D721Med (cell line): ENCODE results near the gene KIAA0319L.
"Not testable (repeated sequence)": the region's sequence is repeated elsewhere in the genome, so short reads cannot be mapped to it uniquely, and the experiment has no call there.

Experiments used
- DNase-seq: peaks from one replicate; pipeline ENCODE4 v3.0.0; 2011; ENCODE audit warnings: low spot score; ENCODE audit not compliant: insufficient read length
- FAIRE-seq: peaks from 2 replicates; lab custom pipeline; 2011; peaks lifted over from hg19 to GRCh38; lab: Jason Lieb, UNC
- TF ChIP-seq, protein P1 (sequence below): IDR thresholded peaks from 2 replicates; pipeline ENCODE4 v1.5.1; 2012; ENCODE audit warnings: mild to moderate bottlenecking, control low read depth; ENCODE audit not compliant: insufficient read depth; ENCODE audit errors: missing control alignments

KIAA0319L gene

DNA sequence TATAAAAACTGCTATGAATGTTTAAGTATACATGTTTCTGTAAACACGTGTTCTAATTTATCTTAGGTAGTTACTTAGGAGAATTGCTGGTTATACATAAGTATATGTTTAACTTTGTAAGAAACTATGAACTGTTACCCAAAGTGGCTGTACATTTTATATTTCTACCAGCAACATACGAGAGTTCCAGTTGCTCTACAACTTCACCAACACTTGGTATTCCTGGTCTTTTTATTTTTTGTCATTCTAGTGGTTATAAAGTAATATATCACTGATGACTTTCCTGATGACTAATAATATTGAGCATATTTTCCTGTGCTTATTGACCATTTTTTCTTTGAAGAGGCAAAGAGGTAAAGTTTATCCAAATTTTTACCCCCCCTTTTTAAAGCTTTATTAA is 76.0 kb downstream of the KIAA0319L start:
- FAIRE-seq = peak; percentile 58
- TF ChIP-seq, protein P1, sequence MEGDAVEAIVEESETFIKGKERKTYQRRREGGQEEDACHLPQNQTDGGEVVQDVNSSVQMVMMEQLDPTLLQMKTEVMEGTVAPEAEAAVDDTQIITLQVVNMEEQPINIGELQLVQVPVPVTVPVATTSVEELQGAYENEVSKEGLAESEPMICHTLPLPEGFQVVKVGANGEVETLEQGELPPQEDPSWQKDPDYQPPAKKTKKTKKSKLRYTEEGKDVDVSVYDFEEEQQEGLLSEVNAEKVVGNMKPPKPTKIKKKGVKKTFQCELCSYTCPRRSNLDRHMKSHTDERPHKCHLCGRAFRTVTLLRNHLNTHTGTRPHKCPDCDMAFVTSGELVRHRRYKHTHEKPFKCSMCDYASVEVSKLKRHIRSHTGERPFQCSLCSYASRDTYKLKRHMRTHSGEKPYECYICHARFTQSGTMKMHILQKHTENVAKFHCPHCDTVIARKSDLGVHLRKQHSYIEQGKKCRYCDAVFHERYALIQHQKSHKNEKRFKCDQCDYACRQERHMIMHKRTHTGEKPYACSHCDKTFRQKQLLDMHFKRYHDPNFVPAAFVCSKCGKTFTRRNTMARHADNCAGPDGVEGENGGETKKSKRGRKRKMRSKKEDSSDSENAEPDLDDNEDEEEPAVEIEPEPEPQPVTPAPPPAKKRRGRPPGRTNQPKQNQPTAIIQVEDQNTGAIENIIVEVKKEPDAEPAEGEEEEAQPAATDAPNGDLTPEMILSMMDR = no peak

DNA sequence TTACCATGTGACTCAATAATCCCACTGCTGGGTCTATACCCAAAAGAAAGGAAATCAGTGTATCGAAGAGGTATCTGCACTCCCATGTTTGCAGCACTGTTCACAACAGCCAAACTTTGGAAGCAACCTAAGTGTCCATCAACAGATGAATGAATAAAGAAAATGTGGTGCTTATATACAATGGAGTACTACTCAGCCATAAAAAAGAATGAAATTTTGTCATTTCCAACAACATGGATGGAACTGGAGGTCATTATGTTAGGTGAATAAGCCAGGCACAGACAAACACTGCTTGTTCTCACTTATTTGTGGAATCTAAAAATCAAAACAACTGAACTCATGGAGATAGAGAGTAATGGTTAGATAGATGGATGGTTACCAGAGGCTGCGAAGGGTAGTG is 79.3 kb downstream of the KIAA0319L start:
- no peak for DNase-seq
- no peak for FAIRE-seq
- TF ChIP-seq, protein P1 = no peak

More for the DNA sequence above, 76.0 kb downstream of the KIAA0319L start:
- no peak for DNase-seq

DNA sequence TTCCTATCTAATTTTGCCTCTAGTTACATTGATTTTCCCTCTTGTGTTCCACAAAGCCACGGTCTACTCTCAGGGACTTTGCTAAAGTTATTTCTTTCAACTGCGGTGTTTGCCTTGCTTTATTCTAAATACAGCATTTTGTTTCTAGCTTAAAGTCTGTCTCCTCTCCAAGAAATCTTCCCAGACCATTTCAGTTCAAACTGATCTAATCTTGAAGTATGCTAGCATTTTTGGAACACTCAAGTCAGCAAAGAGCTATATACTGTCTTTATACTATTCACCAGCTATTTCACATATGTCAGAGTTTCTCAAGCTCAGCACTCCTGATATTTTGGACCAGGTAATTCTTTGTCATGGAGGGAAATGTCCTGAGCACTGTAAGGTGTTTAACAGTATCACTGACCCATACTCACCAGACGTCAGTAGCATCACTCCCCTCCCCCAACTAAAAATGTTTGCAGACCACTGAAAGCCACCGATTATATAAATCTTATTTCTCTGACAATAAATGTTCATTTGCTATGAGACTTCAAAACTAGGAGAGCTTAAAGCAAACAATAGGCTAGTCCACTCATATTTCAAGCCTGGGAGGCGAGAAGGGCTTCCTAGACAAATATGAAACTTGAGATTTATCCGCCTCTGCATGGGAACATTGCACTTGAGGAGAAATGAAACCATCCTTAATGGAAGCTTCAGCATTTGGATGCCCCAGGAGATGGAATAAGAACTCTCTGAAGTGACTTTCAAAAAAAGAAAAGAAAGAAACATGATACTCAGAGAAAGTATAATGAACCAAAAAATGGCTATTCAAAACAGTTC is 81.1 kb downstream of the KIAA0319L start:
- DNase-seq (no peak), FAIRE-seq (no peak)
- TF ChIP-seq, protein P1 = no peak

DNA sequence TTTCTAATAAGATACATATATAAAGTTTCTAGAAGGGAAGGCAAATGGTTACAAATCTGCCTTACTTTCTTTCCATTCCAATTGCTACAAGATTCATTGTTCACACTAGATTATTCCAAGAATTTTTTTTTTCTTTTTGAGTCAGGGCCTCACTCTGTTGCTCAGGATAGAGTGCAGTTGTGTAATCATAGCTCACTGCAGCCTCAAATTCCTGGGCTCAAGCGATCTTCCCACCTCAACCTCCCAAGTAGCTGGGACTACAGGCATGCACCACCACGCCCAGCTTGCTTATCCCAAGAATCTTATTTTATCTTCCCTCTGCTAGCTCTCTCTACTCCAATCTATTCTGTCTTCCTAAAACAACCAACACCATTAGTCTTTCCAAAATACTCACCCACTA is 81.8 kb downstream of the KIAA0319L start:
- DNase-seq (no peak), FAIRE-seq (no peak)
- TF ChIP-seq, protein P1 = no peak

DNA sequence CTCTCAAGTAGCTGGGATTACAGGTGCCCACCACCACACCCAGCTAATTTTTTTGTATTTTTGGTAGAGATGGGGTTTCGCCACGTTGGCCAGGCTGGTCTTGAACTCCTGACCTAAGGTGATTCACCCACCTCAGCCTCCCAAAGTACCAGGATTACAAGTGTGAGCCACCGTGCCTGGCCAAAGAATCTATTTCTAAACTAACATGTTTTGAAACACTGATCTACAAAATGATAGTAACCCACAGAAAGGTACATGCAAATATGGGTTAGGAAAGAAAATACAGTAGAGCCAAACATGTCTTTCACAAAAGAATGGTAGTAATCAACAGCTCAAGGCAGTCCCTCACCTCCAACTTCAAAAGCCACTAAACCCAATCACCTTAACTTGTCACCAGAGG is 84.0 kb downstream of the KIAA0319L start:
- FAIRE-seq, DNase-seq: not testable (repeated sequence)

DNA sequence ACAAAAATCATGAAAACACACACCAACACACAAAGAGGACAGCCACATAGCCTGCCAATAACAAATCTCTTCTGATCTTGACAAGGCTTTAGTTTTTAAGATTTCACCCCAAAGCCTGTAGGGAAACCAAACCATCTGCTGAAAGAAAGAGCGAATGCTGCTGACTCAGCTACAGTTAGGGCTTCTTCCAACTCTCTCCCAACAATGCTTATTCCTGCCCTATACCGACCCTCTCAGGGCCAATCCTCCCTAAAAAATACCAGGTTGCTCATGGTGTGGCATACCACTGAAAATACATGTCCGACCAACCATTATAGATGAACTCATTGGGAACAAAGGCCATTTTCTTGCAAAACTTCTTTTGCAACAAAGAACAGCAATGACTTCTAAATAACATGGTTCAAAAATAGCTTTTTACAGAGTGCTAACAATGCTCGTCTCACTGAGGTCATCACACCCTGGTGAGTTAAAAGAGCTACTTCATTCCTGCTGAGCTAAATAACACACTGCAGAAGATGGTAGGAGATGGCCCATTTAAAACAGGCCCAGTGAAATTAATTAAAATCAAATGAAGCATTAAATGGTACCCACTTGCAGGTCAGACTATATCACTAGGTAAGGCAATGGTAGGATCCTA is 86.1 kb downstream of the KIAA0319L start:
- FAIRE-seq (no peak), DNase-seq (no peak)
- TF ChIP-seq, protein P1 = no peak

DNA sequence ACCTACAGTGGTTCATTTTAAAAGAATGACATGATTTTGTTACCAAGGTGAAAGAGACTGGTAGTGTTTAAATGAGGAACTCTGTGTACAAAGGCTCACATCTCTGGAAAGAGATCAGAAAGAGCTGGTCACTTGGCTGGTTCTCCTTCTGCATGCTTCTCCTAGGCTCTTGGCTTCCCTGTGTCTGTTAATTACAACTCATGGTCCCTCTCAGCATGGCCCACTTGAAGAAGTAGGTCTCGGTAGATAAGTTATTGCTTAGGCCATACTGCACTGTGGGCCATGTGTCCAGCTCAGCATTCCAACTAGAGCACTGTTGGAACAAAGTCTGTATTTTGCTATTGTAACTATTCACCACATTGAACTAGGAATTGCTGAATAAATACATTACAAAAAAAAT is 91.1 kb downstream of the KIAA0319L start:
- TF ChIP-seq, protein P1 = no peak
- no peak for FAIRE-seq
- no peak for DNase-seq

DNA sequence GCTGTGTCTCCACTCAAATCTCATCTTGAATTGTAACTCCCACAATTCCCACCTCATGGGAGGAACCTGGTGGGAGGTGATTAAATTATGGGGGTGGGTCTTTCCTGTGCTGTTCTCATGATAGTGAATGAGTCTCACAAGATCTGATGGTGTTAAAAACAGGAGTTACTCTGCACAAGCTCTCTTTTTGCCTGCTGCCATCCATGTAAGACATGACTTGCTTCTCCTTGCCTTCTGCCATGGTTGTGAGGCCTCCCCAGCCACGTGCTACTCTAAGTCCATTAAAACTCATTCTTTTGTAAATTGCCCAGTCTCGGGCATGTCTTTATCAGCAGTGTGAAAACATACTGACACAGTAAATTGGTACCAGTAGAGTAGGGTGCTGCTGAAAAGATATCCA is 93.5 kb downstream of the KIAA0319L start:
- DNase-seq, FAIRE-seq: not testable (repeated sequence)
